ENCODE results near the gene NOX3.

Gene NOX3

GRCh38 chr6:155354167-155354566 lies 101.5 kb downstream of the NOX3 start:
- no peak for TF ChIP-seq CTCF (IDR thresholded peaks at IDR 0.05; ENCODE audit: insufficient read depth, low read depth, low read length, missing control alignments)
- no peak for DNase-seq (ENCODE audit: low read depth)
- no peak overlapping the region for H3K4me3 ChIP-seq (ENCODE audit: low read depth, low read length)

- DNase-seq (ENCODE audit: low read depth), result peak; percentile 73
- no peak overlapping the region for H3K4me3 ChIP-seq (ENCODE audit: low read depth, low read length)
- TF ChIP-seq CTCF (IDR thresholded peaks at IDR 0.05; ENCODE audit: insufficient read depth, low read depth, low read length, missing control alignments), result no peak
Measured at GRCh38 chr6:155352811-155353210, 102.8 kb downstream of the NOX3 start.

DNA sequence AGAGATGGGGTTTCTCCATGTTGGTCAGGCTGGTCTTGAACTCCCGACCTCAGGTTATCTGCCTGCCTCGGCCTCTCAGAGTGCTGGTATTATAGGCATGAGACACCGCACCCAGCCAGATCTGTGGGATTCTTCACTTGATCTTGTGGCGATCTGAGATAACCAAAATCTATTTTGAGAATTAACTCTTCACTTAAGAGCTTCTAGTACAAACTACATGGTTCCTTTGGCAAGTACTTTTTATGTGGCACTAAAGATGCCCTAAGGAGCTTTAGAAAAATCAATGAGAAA lies 103.6 kb downstream of the NOX3 start:
- no peak overlapping the region for H3K4me3 ChIP-seq (ENCODE audit: low read depth, low read length)
- no peak for TF ChIP-seq CTCF (IDR thresholded peaks at IDR 0.05; ENCODE audit: insufficient read depth, low read depth, low read length, missing control alignments)
- peak; percentile 50 for DNase-seq (ENCODE audit: low read depth)

DNA sequence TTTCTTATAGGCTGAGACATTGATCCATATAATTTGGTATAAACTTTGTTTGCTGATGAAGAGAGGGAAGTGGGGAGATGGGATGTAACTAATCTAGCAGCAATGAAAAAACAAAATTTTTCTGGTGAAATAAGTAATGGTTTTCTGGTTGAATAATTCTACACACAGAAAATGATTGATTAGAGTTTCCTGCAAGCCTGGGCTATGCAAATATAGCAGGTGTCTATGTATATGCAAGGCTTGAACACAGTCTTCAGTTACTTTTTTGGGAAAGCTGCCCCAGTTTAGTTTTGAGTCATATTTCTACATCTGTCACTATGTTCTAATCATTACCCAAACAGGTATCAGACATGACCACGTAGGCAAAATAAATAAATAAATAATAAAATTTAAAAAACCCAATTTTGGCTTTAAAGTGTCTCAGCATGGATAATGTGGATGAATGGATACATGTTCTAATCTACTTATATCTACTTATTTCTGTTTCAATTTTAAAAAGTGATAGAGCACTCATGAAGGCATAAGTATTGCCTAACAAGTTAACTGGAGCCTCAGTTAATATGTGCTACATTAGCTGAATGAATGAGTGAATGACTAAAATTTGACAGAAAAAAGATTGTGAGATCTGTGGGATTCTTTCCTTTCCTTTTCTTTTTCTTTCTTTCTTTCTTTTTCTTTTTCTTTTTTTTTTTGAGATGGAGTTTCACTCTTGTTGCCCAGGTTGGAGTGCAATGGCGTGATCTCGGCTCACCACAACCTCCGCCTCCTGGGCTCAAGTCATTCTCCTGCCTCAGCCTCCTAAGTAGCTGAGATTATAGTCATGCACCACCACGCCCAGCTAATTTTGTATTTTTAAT lies 104.1 kb downstream of the NOX3 start:
- no peak for TF ChIP-seq CTCF (IDR thresholded peaks at IDR 0.05; ENCODE audit: insufficient read depth, low read depth, low read length, missing control alignments)
- peak overlapping the region; percentile 21; the same call in 1 of the 2 replicates for H3K4me3 ChIP-seq (ENCODE audit: low read depth, low read length)
- DNase-seq (ENCODE audit: low read depth), result peak; percentile 94

DNA sequence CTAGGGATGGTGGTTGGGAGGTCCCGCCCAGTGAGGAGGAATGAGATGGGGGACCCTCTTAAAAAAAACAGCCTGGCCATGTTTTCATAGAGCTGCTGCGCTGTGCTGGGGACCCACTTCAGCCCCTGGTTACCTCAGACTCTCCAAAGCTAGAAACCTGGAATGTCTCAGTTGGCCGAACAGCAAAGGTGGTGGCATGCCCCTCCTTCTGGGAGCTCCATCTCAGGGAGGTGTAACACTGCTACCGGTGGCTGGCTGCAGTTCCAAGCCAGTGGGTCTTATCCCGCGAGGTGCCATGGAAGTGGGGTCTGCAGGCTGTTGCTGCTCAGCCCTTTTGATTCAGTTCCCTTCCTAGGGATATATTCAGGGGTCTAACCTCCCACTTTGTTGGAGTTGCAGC lies 105.7 kb downstream of the NOX3 start:
- no peak for DNase-seq (ENCODE audit: low read depth)
- H3K4me3 ChIP-seq (ENCODE audit: low read depth, low read length), result no peak overlapping the region
- no peak for TF ChIP-seq CTCF (IDR thresholded peaks at IDR 0.05; ENCODE audit: insufficient read depth, low read depth, low read length, missing control alignments)

DNA sequence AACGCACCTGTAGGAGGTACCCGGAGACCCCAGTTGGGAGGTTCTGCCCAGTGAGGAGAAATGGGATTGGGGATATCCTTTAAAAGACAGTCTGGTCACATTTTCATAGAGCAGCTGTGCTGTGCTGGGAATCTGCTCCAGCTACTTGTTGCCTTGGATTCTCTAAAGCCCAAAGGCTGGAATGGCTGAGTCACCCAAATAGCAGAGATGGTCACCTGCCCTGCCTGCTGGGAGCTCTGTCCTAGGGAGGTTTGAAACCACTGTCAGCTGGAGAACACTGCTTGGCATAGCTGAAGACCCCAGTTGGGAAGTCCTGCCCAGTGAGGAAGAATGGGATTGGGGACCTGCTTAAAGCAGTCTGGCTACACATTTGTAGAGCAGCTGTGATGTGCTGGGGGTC lies 106.5 kb downstream of the NOX3 start:
- DNase-seq (ENCODE audit: low read depth), result no peak
- no peak overlapping the region for H3K4me3 ChIP-seq (ENCODE audit: low read depth, low read length)
- TF ChIP-seq CTCF (IDR thresholded peaks at IDR 0.05; ENCODE audit: insufficient read depth, low read depth, low read length, missing control alignments), result no peak

GRCh38 chr6:155347800-155348199 lies 107.8 kb downstream of the NOX3 start:
- no peak for TF ChIP-seq CTCF (IDR thresholded peaks at IDR 0.05; ENCODE audit: insufficient read depth, low read depth, low read length, missing control alignments)
- H3K4me3 ChIP-seq (ENCODE audit: low read depth, low read length), result no peak overlapping the region
- peak; percentile 46 for DNase-seq (ENCODE audit: low read depth)

Data from GM12865 (cell line).